Epithelial cell of proximal tubule (primary cell): ENCODE measurements around the gene POU6F2. TPM values are rescaled to one million over a fixed set of nuclear protein-coding genes. Genes with fewer than 3 reads are reported as not detected.

Experiments used
- DNase-seq: peaks from one replicate; pipeline ENCODE4 v3.0.0-alpha.2; 2011; ENCODE audit warnings: low read depth
- H3K4me3 ChIP-seq: 2 replicates; pipeline ENCODE4 v1.5.1; 2011; ENCODE audit warnings: low read depth, mild to moderate bottlenecking, low read length
- total RNA-seq: library from RNA; depleted of rRNA; stranded (reverse); fragments of >200 nt; gene quantifications from 2 replicates; pipeline ENCODE4 v1.2.3, GENCODE V29; 2015
- TF ChIP-seq, protein P1 (sequence below): conservative IDR thresholded peaks from 2 replicates; pipeline ENCODE4 v1.5.1; 2012; ENCODE audit warnings: low read depth, mild to moderate bottlenecking, low read length

Gene POU6F2
- total RNA-seq, 1 donor from 2014 or later = not detected

DNA sequence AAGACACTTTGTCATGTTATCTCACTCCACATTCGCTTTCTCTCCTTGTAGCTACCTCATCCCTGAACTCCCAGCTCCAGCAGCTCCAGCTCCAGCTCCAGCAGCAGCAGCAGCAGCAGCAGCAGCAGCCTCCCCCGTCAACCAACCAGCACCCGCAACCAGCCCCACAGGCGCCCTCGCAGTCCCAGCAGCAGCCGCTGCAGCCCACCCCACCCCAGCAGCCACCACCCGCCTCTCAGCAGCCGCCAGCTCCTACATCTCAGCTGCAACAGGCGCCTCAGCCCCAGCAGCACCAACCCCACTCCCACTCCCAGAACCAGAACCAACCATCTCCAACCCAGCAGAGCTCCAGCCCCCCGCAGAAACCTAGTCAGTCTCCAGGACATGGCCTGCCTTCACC lies 361.9 kb downstream of the POU6F2 start:
- H3K4me3 ChIP-seq = no peak overlapping the region
- no peak for DNase-seq
- TF ChIP-seq, protein P1, sequence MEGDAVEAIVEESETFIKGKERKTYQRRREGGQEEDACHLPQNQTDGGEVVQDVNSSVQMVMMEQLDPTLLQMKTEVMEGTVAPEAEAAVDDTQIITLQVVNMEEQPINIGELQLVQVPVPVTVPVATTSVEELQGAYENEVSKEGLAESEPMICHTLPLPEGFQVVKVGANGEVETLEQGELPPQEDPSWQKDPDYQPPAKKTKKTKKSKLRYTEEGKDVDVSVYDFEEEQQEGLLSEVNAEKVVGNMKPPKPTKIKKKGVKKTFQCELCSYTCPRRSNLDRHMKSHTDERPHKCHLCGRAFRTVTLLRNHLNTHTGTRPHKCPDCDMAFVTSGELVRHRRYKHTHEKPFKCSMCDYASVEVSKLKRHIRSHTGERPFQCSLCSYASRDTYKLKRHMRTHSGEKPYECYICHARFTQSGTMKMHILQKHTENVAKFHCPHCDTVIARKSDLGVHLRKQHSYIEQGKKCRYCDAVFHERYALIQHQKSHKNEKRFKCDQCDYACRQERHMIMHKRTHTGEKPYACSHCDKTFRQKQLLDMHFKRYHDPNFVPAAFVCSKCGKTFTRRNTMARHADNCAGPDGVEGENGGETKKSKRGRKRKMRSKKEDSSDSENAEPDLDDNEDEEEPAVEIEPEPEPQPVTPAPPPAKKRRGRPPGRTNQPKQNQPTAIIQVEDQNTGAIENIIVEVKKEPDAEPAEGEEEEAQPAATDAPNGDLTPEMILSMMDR = no peak

DNA sequence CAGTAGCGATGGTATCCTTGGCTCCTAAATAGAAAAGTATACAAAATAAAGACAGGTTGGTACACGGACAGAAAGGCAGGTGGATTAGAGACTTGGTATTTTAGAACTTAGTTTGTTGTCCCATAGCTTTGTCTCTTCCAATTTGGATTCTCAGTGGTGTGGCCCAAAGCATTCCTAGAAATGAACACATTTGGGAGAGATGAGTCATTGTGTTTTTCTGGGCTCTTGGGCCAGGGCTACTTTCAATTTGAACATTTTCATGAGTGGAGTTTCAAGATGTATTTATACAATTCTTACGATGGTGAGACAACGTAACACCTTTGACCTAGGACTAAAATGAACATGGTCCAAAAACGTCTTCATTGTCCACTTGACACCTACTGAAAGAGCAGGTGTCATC lies 363.4 kb downstream of the POU6F2 start:
- DNase-seq = no peak
- no peak overlapping the region for H3K4me3 ChIP-seq
- TF ChIP-seq, protein P1 = no peak

DNA sequence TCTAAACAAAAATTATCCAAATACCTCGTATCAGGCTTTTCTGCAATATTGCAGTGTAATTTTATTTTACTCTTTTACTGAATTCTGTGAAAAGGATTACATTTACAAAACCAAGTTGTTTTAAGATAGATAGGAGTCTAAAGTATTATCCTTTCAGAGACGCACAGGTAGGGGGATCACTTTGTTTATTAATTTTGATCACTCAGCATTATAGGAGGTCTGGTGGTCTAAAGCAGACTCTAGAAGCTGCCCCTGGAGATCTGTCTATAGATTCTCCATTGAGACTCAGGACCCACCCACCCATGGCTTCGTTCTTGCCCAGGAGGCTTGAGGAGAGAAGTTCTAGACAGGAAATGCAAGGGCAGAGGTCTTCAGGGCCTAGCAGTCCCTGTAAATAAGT lies 365.1 kb downstream of the POU6F2 start:
- DNase-seq = no peak
- no peak overlapping the region for H3K4me3 ChIP-seq
- TF ChIP-seq, protein P1 = no peak

DNA sequence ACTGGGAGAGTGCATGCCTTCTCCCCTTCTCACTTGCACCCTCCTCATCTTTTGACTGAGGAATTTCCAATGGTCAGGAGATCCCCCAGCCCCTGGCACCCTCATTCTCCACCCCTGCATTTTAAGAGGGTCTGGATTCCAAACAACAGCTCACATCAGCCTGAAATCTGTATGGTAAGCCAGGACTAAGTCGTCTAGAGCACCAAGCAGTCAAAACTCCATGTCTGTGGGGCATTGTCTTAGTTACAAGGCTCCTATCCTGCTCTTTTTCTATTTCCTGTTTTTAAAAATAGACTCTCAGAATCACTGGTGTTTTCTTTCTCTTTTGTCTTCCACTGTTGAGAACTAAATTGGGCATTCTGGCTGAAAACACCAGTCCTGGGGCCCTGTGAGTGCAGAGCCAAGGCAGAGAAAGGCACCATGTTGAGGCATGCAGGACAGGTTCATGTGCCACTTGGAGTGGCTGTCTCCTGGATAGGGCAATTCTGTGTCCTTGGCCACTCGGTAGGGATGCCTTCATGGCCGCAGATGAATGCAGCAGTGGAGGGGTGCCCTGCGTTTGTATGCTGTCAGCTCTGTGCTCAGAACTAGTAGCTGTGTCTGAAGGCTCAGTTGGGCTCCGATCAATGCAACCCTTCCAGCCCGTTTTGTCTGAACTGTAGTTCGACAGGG lies 371.9 kb downstream of the POU6F2 start:
- no peak overlapping the region for H3K4me3 ChIP-seq
- TF ChIP-seq, protein P1 = no peak
- DNase-seq = no peak

DNA sequence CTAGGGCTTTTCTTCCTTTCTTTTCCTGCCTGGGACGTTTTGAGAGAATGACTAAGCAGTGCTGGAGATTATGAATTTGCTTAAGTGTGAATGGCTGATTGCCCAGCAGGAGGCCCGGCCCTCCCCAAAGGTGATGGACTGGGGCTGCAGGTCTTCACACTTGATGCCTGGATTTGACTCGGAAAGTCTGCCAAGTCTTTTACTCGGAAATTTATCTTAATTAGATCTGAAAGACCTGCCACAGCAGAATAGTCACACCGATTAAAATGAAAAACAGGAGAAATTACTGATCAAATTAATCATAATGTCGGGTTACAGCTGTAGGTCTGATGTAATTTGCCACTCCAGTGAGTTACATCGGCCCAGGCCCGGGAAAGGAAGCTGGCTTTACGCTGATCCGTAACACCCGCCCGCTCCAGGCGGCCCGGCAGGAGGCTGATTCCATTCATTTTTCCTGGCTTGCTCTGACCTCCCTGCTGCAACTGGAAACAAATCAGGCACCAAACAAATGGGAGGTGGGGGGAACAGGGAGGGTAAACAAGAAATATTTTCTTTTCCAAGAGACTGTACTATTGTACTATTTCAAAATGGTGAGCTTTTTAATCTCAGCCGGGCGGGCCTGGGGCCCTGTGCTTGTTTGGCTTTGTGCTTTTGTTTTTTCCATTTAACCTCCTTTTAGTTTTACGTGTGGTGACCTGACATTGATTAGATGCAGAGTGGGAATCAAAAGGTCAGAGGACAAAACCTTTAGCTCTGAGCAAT lies 376.1 kb downstream of the POU6F2 start:
- peak; percentile 59 for DNase-seq
- TF ChIP-seq, protein P1 = peak; percentile 42
- no peak overlapping the region for H3K4me3 ChIP-seq

DNA sequence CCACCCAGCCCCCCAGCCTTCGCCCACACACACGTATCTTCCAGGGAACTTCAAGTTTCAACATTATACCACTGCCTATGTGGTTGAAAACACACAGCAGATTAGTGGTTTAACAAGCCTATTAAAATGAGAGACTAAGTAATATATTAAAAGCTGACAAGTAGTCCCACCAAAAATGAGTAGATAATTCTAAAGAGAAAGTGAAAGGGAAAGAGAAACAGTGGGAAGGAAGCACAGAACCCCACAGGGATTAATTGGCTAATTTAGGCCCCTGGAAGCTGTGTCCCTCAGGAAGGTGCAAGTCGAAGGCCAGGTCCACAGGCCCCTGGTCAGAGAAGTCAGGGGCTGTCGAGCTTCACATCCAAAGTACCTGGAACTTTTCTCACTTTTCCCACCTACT lies 378.0 kb downstream of the POU6F2 start:
- H3K4me3 ChIP-seq = no peak overlapping the region
- DNase-seq = no peak
- TF ChIP-seq, protein P1 = no peak
